ENCODE results near the gene AMBP. TPM values are rescaled to one million over a fixed set of nuclear protein-coding genes. Genes with fewer than 3 reads are reported as not detected.

The AMBP gene
- total RNA-seq, 1 experiment from 2014 or later = 0.20 TPM

- Histone ChIP-seq H3K27ac (ENCODE audit: insufficient read length, low read depth, low read length) (no peak overlapping the region), H3K9ac (ENCODE audit: extremely low read depth, insufficient read length, low read length) (no peak overlapping the region), H3K4me2 (ENCODE audit: insufficient read depth, insufficient read length, low read length) (no peak overlapping the region), H3T11ph (ENCODE audit: low read length) (no peak overlapping the region), H2BK12ac (ENCODE audit: insufficient read length, low read depth, low read length) (no peak overlapping the region), H3K9me3 (ENCODE audit: control insufficient read depth, low read depth, low read length) (no peaks in the 10 kb centered on the region), H2BK20ac (ENCODE audit: low read depth, low read length, poor library complexity, severe bottlenecking) (no peak overlapping the region), H2BK5ac (ENCODE audit: insufficient read length, low read length) (no peak overlapping the region), H3K14ac (ENCODE audit: insufficient read depth, low read length) (no peak overlapping the region), H2AFZ (ENCODE audit: low read length) (no peak overlapping the region), H4K8ac (replicated peaks; ENCODE audit: insufficient read length, low read depth, low read length) (no peak overlapping the region), H2BK120ac (ENCODE audit: low read depth, low read length, poor library complexity, severe bottlenecking) (no peak overlapping the region), H2AK5ac (ENCODE audit: insufficient read length, low read length) (no peak overlapping the region), H3K4ac (ENCODE audit: low read depth, low read length) (no peak overlapping the region), H3K79me1 (ENCODE audit: insufficient read depth, low read depth, low read length, poor library complexity, severe bottlenecking) (no peaks in the 10 kb centered on the region), H4K20me1 (ENCODE audit: control insufficient read depth, insufficient read depth, insufficient read length) (no peaks in the 10 kb centered on the region), H3K23ac (ENCODE audit: insufficient read length, low read depth, low read length) (no peak overlapping the region), H3K23me2 (ENCODE audit: insufficient read length, low read depth, low read length, poor library complexity, severe bottlenecking) (no peaks in the 10 kb centered on the region), H3K4me1 (ENCODE audit: insufficient read depth, low read length) (no peaks in the 10 kb centered on the region), H4K91ac (ENCODE audit: insufficient read length, low read depth, low read length) (no peak overlapping the region), H4K5ac (ENCODE audit: insufficient read length, low read depth, low read length) (no peak overlapping the region), H3K18ac (ENCODE audit: insufficient read length, low read depth, low read length) (no peak overlapping the region), H3K56ac (ENCODE audit: insufficient read length, low read depth, low read length) (no peak overlapping the region), H2BK15ac (ENCODE audit: low read depth, low read length) (no peak overlapping the region), H3K79me2 (ENCODE audit: insufficient read depth, low read length) (no peaks in the 10 kb centered on the region), H3K27me3 (ENCODE audit: insufficient read depth, low read length) (no peaks in the 10 kb centered on the region)
- no peaks in the 10 kb centered on the region; the same call in 1 of the 2 replicates for H3K27me3 Mint-ChIP-seq (ENCODE audit: low read depth)
- no peak overlapping the region for H3K4me3 Mint-ChIP-seq
- peaks cover 40 to 50% (median 43%) of the 10 kb centered on the region in 3 experiments for H3K36me3 Mint-ChIP-seq (ENCODE audit: insufficient read depth in 1 of 3, low read depth in 3 of 3)
- no CpG with 5 or more reads among the region's 3 CpGs for WGBS (ENCODE audit: extremely low coverage, insufficient read length, low lambda C conversion rate)
- H3K4me1 Mint-ChIP-seq = peaks cover 7% of the 10 kb centered on the region in 2 experiments
- no peak for DNase-seq
- no peak overlapping the region for H3K27ac Mint-ChIP-seq
- TF ChIP-seq CTCF (conservative IDR thresholded peaks at IDR 0.05) = no peak
- H3K9me3 Mint-ChIP-seq = peaks cover 18 to 20% of the 10 kb centered on the region in 2 experiments
Measured at GRCh38 chr9:114021578-114021977, 56.5 kb downstream of the AMBP start.
